ENCODE data around the gene SPIB.

- TF ChIP-seq CTCF (IDR thresholded peaks at IDR 0.05) (no peak), POLR2A (IDR thresholded peaks at IDR 0.05) (no peak), EP300 (IDR thresholded peaks at IDR 0.05) (no peak)
Measured at GRCh38 chr19:50415661-50416033, 3.1 kb upstream of the SPIB start.
